Breast epithelium (tissue), 4 donors: ENCODE data around the gene RALGPS2. TPM values are rescaled to one million over a fixed set of nuclear protein-coding genes. Genes with fewer than 3 reads are reported as not detected.
"Not testable (repeated sequence)": the region's sequence is repeated elsewhere in the genome, so short reads cannot be mapped to it uniquely, and the experiment has no call there.

Experiments used
- DNase-seq, 2 donors: peaks; one replicate each; pipeline ENCODE4 v3.0.0-alpha.2; 2019; ENCODE audit warnings: low spot score in 2 of 2
- H3K27ac ChIP-seq, 2 donors: fragments of 200-600 bp; sonication (generic) in 1 of 2; one replicate each; pipeline ENCODE4 v1.5.1; 2016 to 2019; ENCODE audit warnings: mild to moderate bottlenecking in 1 of 2
- H3K27me3 ChIP-seq, 2 donors: fragments of 200-600 bp; sonication (generic) in 1 of 2; one replicate each; pipeline versions ENCODE4 v1.5.1 to v1.6.0; 2017 to 2019; ENCODE audit warnings: control low read depth in 1 of 2, mild to moderate bottlenecking in 1 of 2
- H3K36me3 ChIP-seq: fragments of 200-600 bp; one replicate; pipeline ENCODE4 v1.5.1; 2019
- H3K4me1 ChIP-seq, 2 donors: fragments of 200-600 bp; sonication (generic); one replicate each; pipeline ENCODE4 v1.5.1; 2016 to 2019; ENCODE audit warnings: control low read depth in 1 of 2
- H3K4me3 ChIP-seq, 3 donors: fragments of 200-600 bp; sonication (generic); 1 replicate in 2 of 3; 2 replicates in 1 of 3; pipeline ENCODE4 v1.5.1; 2016 to 2019; ENCODE audit warnings: mild to moderate bottlenecking in 3 of 3, moderate library complexity in 2 of 3
- H3K9me3 ChIP-seq, 2 donors: fragments of 200-600 bp; sonication (generic) in 1 of 2; one replicate each; pipeline ENCODE4 v1.5.1; 2016 to 2019; ENCODE audit warnings: control low read depth in 1 of 2
- CTCF ChIP-seq, 3 donors: fragments of 450-650 bp; IDR thresholded peaks; one replicate each; pipeline ENCODE4 v1.5.1; 2016 to 2017; ENCODE audit warnings: antibody characterized with exemption in 3 of 3, mild to moderate bottlenecking in 3 of 3, moderate library complexity in 3 of 3
- POLR2A ChIP-seq: fragments of 450-650 bp; IDR thresholded peaks from one replicate; pipeline ENCODE4 v1.6.1; 2016; ENCODE audit warnings: antibody characterized with exemption, mild to moderate bottlenecking, moderate library complexity
- POLR2AphosphoS5 ChIP-seq, 3 donors: sonication (generic); formaldehyde crosslinking; IDR thresholded peaks; one replicate each; pipeline ENCODE4 v1.6.1; 2017; ENCODE audit warnings: antibody characterized with exemption in 3 of 3
- intact Hi-C: fragments of 100-400 bp; cut with DNase I; formaldehyde crosslinking; loops from one replicate; pipeline ENCODE4 v1.15.1; 2023; ENCODE audit warnings: low total_unique reads
- total RNA-seq, 3 donors: library from RNA; depleted of rRNA; stranded (reverse); fragments of >200 nt; gene quantifications; one replicate each; pipeline ENCODE4 v1.1.0, GENCODE V29; 2016

Gene RALGPS2
- total RNA-seq, 3 donors from 2014 or later = 4.8 to 45.2 (median 43.3) TPM

DNA sequence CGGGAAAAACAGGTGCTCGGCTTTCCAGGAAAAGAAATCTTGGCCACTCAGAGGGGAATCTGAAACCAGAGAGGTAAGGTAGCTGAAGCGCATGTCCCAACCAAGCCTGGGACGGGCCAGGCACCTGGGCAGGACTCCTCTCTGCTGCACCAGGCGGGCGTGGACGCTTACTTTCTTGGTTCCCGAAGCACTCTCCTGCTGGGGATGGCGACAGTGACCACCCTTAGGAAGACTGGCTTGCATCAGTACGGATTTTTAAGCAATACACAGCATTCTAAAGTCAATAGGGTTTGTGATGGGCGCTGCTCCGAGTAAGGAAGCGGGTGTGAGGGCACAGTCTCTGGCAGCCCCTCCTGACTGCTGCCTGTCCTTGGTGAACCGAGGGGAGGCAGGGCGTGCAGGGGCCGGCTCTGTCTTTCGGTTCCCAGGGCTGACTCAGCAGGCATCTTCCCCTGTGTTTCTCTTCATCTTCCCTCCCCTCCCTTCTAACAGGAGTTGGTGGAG, 220.8 kb downstream of the RALGPS2 start:
- intact Hi-C loops = no loop called here
- no peaks in the 10 kb centered on the region for H3K9me3 ChIP-seq
- H3K36me3 ChIP-seq = no peaks in the 10 kb centered on the region
- no peaks in the 10 kb centered on the region for H3K27me3 ChIP-seq
- H3K27ac ChIP-seq = no peak overlapping the region
- peak overlapping the region in 2 of 3 donors; percentile 8 to 14 for H3K4me3 ChIP-seq
- no peaks in the 10 kb centered on the region for H3K4me1 ChIP-seq
- no peak for DNase-seq
- TF ChIP-seq POLR2A (no peak), CTCF (IDR thresholded peaks at IDR 0.05) (no peak), POLR2AphosphoS5 (IDR thresholded peaks at IDR 0.05) (no peak)

DNA sequence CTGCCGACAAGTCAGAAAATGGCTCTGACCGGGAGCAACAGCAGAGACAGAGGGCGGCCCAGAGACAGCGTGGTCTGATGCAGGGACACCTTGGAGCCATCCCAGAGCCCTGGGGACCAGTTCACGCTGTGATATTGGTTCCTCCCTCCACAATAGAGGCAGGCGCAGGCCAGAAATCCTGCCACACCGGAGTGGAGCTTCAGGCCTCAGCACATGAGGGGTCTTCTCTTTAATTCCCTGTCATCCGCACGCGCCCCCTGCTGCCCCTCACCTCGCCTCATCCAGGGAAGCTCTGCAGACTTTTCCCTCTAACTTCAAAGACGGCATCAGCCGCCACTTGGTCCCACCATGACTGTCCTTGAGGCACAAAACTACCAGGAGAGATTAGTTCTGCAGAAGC, 221.4 kb downstream of the RALGPS2 start:
- Histone ChIP-seq H3K9me3 (no peaks in the 10 kb centered on the region), H3K27me3 (no peaks in the 10 kb centered on the region), H3K4me1 (no peaks in the 10 kb centered on the region), H3K27ac (no peak overlapping the region), H3K36me3 (no peaks in the 10 kb centered on the region), H3K4me3 (no peak overlapping the region)
- DNase-seq = no peak
- TF ChIP-seq POLR2A (no peak), POLR2AphosphoS5 (IDR thresholded peaks at IDR 0.05) (no peak), CTCF (IDR thresholded peaks at IDR 0.05) (no peak)
- intact Hi-C loops = no loop called here

GRCh38 chr1:178946855-178947676, 222.0 kb downstream of the RALGPS2 start:
- H3K36me3 ChIP-seq = no peaks in the 10 kb centered on the region
- H3K27ac ChIP-seq = no peak overlapping the region
- H3K9me3 ChIP-seq = no peaks in the 10 kb centered on the region
- H3K4me3 ChIP-seq = no peak overlapping the region
- H3K27me3 ChIP-seq = no peaks in the 10 kb centered on the region
- DNase-seq = no peak
- TF ChIP-seq CTCF (IDR thresholded peaks at IDR 0.05) (no peak), POLR2AphosphoS5 (IDR thresholded peaks at IDR 0.05) (no peak), POLR2A (no peak)
- intact Hi-C loops = no loop called here
- H3K4me1 ChIP-seq = no peaks in the 10 kb centered on the region

DNA sequence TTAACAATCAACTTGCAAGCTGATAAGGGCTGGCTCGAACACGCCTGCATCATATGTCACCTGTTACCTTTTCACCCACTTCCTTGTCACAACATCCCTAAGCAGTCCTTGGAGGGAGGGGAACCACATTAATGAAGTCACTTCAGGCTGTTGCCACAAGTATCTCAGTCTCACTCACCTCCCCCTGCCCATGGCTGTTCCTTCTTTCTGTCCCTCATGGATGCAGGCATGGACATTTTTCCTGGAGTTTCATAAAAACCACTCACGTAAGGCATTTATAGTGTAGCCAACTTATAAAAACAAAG, 222.6 kb downstream of the RALGPS2 start:
- H3K4me3 ChIP-seq = no peak overlapping the region
- no peaks in the 10 kb centered on the region for H3K36me3 ChIP-seq
- H3K27me3 ChIP-seq = no peaks in the 10 kb centered on the region
- no peaks in the 10 kb centered on the region for H3K9me3 ChIP-seq
- H3K4me1 ChIP-seq = no peaks in the 10 kb centered on the region
- intact Hi-C loops = no loop called here
- no peak for DNase-seq
- TF ChIP-seq POLR2AphosphoS5 (IDR thresholded peaks at IDR 0.05) (no peak), POLR2A (no peak), CTCF (IDR thresholded peaks at IDR 0.05) (no peak)
- H3K27ac ChIP-seq = no peak overlapping the region

- TF ChIP-seq POLR2AphosphoS5 (IDR thresholded peaks at IDR 0.05) (no peak), POLR2A (no peak), CTCF (IDR thresholded peaks at IDR 0.05) (no peak)
- no peaks in the 10 kb centered on the region for H3K4me1 ChIP-seq
- intact Hi-C loops = no loop called here
- H3K4me3 ChIP-seq = no peak overlapping the region
- no peak for DNase-seq
- H3K27ac ChIP-seq = no peak overlapping the region
- H3K27me3 ChIP-seq = no peaks in the 10 kb centered on the region
- no peaks in the 10 kb centered on the region for H3K36me3 ChIP-seq
- H3K9me3 ChIP-seq = no peaks in the 10 kb centered on the region
Observed at GRCh38 chr1:178948676-178949075, 223.6 kb downstream of the RALGPS2 start.

GRCh38 chr1:178949866-178950265, 224.8 kb downstream of the RALGPS2 start:
- H3K4me3 ChIP-seq, H3K9me3 ChIP-seq, DNase-seq, H3K27ac ChIP-seq, intact Hi-C loops, H3K27me3 ChIP-seq, H3K36me3 ChIP-seq, H3K4me1 ChIP-seq: not testable (repeated sequence)
